ENCODE results near the gene NPFF. TPM values are rescaled to one million over a fixed set of nuclear protein-coding genes. Genes with fewer than 3 reads are reported as not detected.
A peak's percentile ranks its signal among the peaks of the same experiment; 100 is the strongest.

The NPFF gene
- total and polyA plus RNA-seq, 8 donors: 0.65 to 1.1 (median 0.94) TPM; not detected in 3

GRCh38 chr12:53480491-53481442 lies 26.5 kb downstream of the NPFF start:
- no peaks in the 10 kb centered on the region for H3K9me3 ChIP-seq
- peaks cover 0 to 29% of the 10 kb centered on the region in 2 donors for H3K4me1 ChIP-seq
- no peaks in the 10 kb centered on the region for H3K27me3 ChIP-seq
- intact Hi-C loops (cut with DNase I): no loop called here
- H3K36me3 ChIP-seq: peaks cover 0 to 100% of the 10 kb centered on the region in 2 donors
- no peak overlapping the region for H3K4me3 ChIP-seq
- ATAC-seq: no peak
- no peak for DNase-seq
- H3K27ac ChIP-seq: no peak overlapping the region
- no peak for TF ChIP-seq CTCF (IDR thresholded peaks at IDR 0.05)

- no peak overlapping the region for H3K4me3 ChIP-seq
- peaks cover 0 to 100% of the 10 kb centered on the region in 2 donors for H3K36me3 ChIP-seq
- H3K27ac ChIP-seq: peak overlapping the region in 1 of 2 donors; percentile 33
- no peak for TF ChIP-seq CTCF (IDR thresholded peaks at IDR 0.05)
- peaks cover 0 to 36% of the 10 kb centered on the region in 2 donors for H3K4me1 ChIP-seq
- H3K9me3 ChIP-seq: no peaks in the 10 kb centered on the region
- H3K27me3 ChIP-seq: no peaks in the 10 kb centered on the region
- DNase-seq: no peak
- no peak for ATAC-seq
- intact Hi-C loops (cut with DNase I): no loop called here
Observed at GRCh38 chr12:53479331-53479730, 28.0 kb downstream of the NPFF start.

- Histone ChIP-seq H3K4me3 (no peak overlapping the region), H3K27ac (peak overlapping the region in 1 of 2 donors; percentile 33), H3K36me3 (peaks cover 0 to 100% of the 10 kb centered on the region in 2 donors), H3K4me1 (peaks cover 0 to 40% of the 10 kb centered on the region in 2 donors), H3K9me3 (no peaks in the 10 kb centered on the region), H3K27me3 (no peaks in the 10 kb centered on the region)
- intact Hi-C loops (cut with DNase I): no loop called here
- no peak for TF ChIP-seq CTCF (IDR thresholded peaks at IDR 0.05)
- no peak for ATAC-seq
- DNase-seq: no peak
Observed at GRCh38 chr12:53478865-53479264, 28.4 kb downstream of the NPFF start.

- Histone ChIP-seq H3K36me3 (peaks cover 0 to 100% of the 10 kb centered on the region in 2 donors), H3K27ac (no peak overlapping the region), H3K27me3 (no peaks in the 10 kb centered on the region), H3K4me3 (no peak overlapping the region), H3K9me3 (no peaks in the 10 kb centered on the region), H3K4me1 (peaks cover 13 to 52% of the 10 kb centered on the region in 2 donors)
- ATAC-seq (no peak), DNase-seq (no peak)
- intact Hi-C loops (cut with DNase I): no loop called here
- TF ChIP-seq CTCF (IDR thresholded peaks at IDR 0.05): peak in 1 of 2 donors; percentile 11
Observed at GRCh38 chr12:53476769-53477209, 30.5 kb downstream of the NPFF start.

- Histone ChIP-seq H3K4me1 (peaks cover 13 to 39% of the 10 kb centered on the region in 2 donors), H3K9me3 (no peaks in the 10 kb centered on the region), H3K27ac (peak overlapping the region in 1 of 2 donors; percentile 18), H3K27me3 (no peaks in the 10 kb centered on the region), H3K4me3 (no peak overlapping the region), H3K36me3 (peaks cover 0 to 100% of the 10 kb centered on the region in 2 donors)
- DNase-seq (no peak), ATAC-seq (no peak)
- no peak for TF ChIP-seq CTCF (IDR thresholded peaks at IDR 0.05)
- intact Hi-C loops (cut with DNase I): no loop called here
Observed at GRCh38 chr12:53474819-53475218, 32.5 kb downstream of the NPFF start.
